OCI-LY1 (cell line): ENCODE measurements around the gene PHKB.

Experiments
- EZH2 ChIP-seq: fragments of 200-600 bp; sonication (generic), shearing (Covaris generic); IDR thresholded peaks from 2 replicates; pipeline ENCODE4 v1.8.0; 2017; ENCODE audit warnings: borderline replicate concordance, mixed run types, mild to moderate bottlenecking, antibody characterized with exemption, low read length, moderate library complexity, mixed read lengths
- TF ChIP-seq, protein P1 (sequence below): fragments of 200-600 bp; sonication (generic), shearing (Covaris generic); IDR thresholded peaks from 2 replicates; pipeline ENCODE4 v1.5.1; 2017; ENCODE audit warnings: mild to moderate bottlenecking, antibody characterized with exemption, low read length, moderate library complexity, mixed read lengths

DNA sequence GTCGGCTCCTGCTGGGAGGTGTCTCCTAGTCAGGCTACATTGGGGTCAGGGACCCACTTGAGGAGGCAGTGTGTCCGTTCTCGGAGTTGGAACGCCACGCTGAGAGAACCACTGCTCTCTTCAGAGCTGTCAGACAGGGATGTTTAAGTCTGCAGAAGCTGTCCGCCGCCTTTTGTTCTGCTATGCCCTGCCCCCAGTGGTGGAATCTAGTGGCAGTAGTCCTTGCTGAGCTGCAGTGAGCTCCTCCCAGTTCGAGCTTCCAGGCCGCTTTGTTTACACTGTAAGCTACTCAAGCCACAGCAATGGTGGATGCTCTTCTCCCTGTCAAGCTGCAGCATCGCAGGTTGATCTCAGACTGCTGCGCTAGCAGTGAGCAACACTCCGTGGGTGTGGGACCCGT, 36.3 kb upstream of the PHKB start:
- TF ChIP-seq, protein P1, sequence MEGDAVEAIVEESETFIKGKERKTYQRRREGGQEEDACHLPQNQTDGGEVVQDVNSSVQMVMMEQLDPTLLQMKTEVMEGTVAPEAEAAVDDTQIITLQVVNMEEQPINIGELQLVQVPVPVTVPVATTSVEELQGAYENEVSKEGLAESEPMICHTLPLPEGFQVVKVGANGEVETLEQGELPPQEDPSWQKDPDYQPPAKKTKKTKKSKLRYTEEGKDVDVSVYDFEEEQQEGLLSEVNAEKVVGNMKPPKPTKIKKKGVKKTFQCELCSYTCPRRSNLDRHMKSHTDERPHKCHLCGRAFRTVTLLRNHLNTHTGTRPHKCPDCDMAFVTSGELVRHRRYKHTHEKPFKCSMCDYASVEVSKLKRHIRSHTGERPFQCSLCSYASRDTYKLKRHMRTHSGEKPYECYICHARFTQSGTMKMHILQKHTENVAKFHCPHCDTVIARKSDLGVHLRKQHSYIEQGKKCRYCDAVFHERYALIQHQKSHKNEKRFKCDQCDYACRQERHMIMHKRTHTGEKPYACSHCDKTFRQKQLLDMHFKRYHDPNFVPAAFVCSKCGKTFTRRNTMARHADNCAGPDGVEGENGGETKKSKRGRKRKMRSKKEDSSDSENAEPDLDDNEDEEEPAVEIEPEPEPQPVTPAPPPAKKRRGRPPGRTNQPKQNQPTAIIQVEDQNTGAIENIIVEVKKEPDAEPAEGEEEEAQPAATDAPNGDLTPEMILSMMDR: no peak
- no peak for TF ChIP-seq EZH2
